ENCODE results near the gene TBCCD1. TPM values are rescaled to one million over a fixed set of nuclear protein-coding genes. Genes with fewer than 3 reads are reported as not detected.

Gene TBCCD1
- 10.6 TPM for total RNA-seq

GRCh38 chr3:186567072-186567921, at the start of gene TBCCD1:
TSS of gene TBCCD1 (minus strand) at chr3:186567339. CDS start at chr3:186564329, 3,010 bp downstream.
- intact Hi-C loops (cut with DNase I) = loop anchor here (10.0 kb wide), 1 partner anchor 462 kb away; the partner anchor contains the start of gene ETV5
- H3K36me3 ChIP-seq = peaks cover 0 to 3% of the 10 kb centered on the region in 2 donors
- H3K27ac ChIP-seq = peak within 1 kb of the TSS; percentile 77
- H3K9me3 ChIP-seq = no peaks in the 10 kb centered on the region
- DNase-seq (ENCODE audit: extremely low spot score in 2 of 2) = peak in 1 of 2 donors; percentile 90
- H3K4me3 ChIP-seq = peak within 1 kb of the TSS; percentile 66 to 80
- TF ChIP-seq POLR2AphosphoS5 (IDR thresholded peaks at IDR 0.05; ENCODE audit: insufficient read depth in 1 of 2, low read depth in 1 of 2) (peak in 1 of 2 donors; percentile 85), CTCF (IDR thresholded peaks at IDR 0.05) (no peak), POLR2A (IDR thresholded peaks at IDR 0.05) (peak in 1 of 2 donors; percentile 89)
- peaks cover 67% of the 10 kb centered on the region for H3K4me1 ChIP-seq
- no peaks in the 10 kb centered on the region for H3K27me3 ChIP-seq

GRCh38 chr3:186616299-186616617, 49.1 kb upstream of the TBCCD1 start:
- intact Hi-C loops (cut with DNase I) = no loop called here
- H3K27me3 ChIP-seq = no peaks in the 10 kb centered on the region

GRCh38 chr3:186614597-186615483, 47.7 kb upstream of the TBCCD1 start:
- TF ChIP-seq POLR2AphosphoS5 (IDR thresholded peaks at IDR 0.05; ENCODE audit: insufficient read depth in 1 of 2, low read depth in 1 of 2) (peak in 1 of 2 donors; percentile 35), POLR2A (IDR thresholded peaks at IDR 0.05) (no peak), CTCF (IDR thresholded peaks at IDR 0.05) (peak; percentile 80 to 88 (median 85))
- Histone ChIP-seq H3K4me3 (no peak overlapping the region), H3K27ac (no peak overlapping the region), H3K36me3 (no peaks in the 10 kb centered on the region), H3K9me3 (no peaks in the 10 kb centered on the region), H3K27me3 (no peaks in the 10 kb centered on the region), H3K4me1 (no peaks in the 10 kb centered on the region)
- intact Hi-C loops (cut with DNase I) = no loop called here
- DNase-seq (ENCODE audit: extremely low spot score in 2 of 2) = no peak

More at GRCh38 chr3:186616299-186616617, 49.1 kb upstream of the TBCCD1 start:
- no peaks in the 10 kb centered on the region for H3K4me1 ChIP-seq
- no peak overlapping the region for H3K4me3 ChIP-seq
- no peaks in the 10 kb centered on the region for H3K36me3 ChIP-seq
- no peak for DNase-seq (ENCODE audit: extremely low spot score in 2 of 2)
- H3K27ac ChIP-seq = no peak overlapping the region
- H3K9me3 ChIP-seq = no peaks in the 10 kb centered on the region
- TF ChIP-seq POLR2AphosphoS5 (IDR thresholded peaks at IDR 0.05; ENCODE audit: insufficient read depth in 1 of 2, low read depth in 1 of 2) (no peak), POLR2A (IDR thresholded peaks at IDR 0.05) (no peak), CTCF (IDR thresholded peaks at IDR 0.05) (no peak)

- intact Hi-C loops (cut with DNase I) = no loop called here
- Histone ChIP-seq H3K36me3 (no peaks in the 10 kb centered on the region), H3K4me1 (no peaks in the 10 kb centered on the region), H3K9me3 (no peaks in the 10 kb centered on the region), H3K4me3 (no peak overlapping the region), H3K27ac (no peak overlapping the region), H3K27me3 (no peaks in the 10 kb centered on the region)
- DNase-seq (ENCODE audit: extremely low spot score in 2 of 2) = no peak
- no peak for TF ChIP-seq POLR2AphosphoS5 (IDR thresholded peaks at IDR 0.05; ENCODE audit: insufficient read depth in 1 of 2, low read depth in 1 of 2)
- no peak for TF ChIP-seq POLR2A (IDR thresholded peaks at IDR 0.05)
- TF ChIP-seq CTCF (IDR thresholded peaks at IDR 0.05) = no peak
Measured at GRCh38 chr3:186614266-186614596, 47.1 kb upstream of the TBCCD1 start.
